T47D (cell line): ENCODE results near the gene EGFLAM.

Source experiments
- DNase-seq, 2 experiments: peaks; one replicate each; pipeline versions ENCODE4 v3.0.0 to v3.0.0-alpha.2; 2011 to 2012; ENCODE audit warnings: low read depth in 1 of 2, low spot score in 1 of 2
- JUND ChIP-seq: IDR thresholded peaks from 2 replicates; pipeline ENCODE4 v1.6.1; 2012; ENCODE audit warnings: low read depth
- in situ Hi-C: cut with HindIII; loops from 2 replicates; pipeline ENCODE4 v1.10.0; 2016; ENCODE audit warnings: low sequenced_read_pairs, low pct_unique_long_range_greater_than_20kb

Gene EGFLAM

DNA sequence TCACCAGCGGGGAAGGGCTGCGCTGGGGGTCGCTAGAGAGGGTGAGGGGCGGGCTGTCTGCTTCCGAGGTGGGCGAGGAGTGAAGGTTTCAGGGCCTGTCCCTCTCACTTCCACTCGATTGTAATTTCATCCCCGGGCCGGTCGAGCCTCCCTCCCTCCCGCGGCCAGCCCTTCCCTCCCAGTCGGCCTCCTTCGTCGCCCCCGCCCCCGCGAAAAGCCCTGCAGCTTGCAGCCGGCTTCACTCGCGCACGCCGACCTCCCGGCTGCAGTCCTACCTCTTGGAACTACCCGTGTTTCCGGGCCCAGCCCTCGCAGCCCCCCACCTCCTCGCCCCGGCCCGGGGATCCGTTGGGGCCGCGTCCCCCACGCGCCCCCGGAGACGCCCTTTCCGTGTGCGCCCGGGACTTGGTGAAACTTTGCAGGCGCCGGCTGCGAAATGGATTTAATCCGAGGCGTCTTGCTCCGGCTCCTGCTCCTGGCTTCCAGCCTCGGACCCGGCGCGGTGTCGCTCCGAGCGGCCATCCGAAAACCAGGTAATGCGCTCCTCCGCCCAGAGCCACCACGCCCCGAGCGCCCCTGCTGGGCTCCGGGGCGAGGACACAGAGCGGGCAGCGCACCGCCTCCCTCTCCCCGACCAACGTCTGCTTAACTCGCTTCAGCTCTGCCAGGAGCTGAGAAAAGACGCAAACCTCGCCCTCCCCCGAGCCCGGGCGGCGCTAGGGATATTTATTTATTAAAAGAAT, at the start of gene EGFLAM:
Gene EGFLAM (plus strand): TSS at position 241 of the 743 bp plus-strand sequence. CDS start 196 bp downstream, at position 437.
- peak; percentile 38 to 49 for DNase-seq
- in situ Hi-C loops: no loop called here
- TF ChIP-seq JUND: no peak

DNA sequence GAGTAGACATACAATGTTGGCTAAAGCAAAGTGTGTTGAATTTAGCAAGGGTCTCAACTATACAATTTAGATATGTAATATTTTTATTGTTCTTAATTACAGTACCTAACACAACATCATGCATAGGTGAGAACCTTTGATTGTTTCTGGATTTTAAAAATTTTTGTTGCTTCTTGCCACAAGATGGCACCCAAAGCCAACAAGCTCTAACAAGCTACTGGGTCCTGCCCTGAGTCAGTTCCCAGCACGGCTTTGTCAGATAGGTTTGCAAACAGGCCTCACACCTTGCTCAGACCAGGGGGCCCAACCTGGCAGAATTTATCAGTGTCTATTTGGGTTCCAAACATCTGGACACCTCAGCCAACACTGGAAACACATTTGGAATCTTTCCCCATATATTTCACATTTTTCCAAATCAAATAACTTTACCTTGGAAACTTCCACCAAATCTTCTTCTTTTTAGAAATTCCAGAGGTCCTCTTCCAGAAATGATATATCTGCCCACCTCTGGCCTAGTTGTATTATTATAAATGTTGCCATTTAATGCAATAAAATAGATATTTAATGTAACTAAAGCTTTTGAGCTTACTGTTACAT, 49.5 kb upstream of the EGFLAM start:
- in situ Hi-C loops: no loop called here
- no peak for TF ChIP-seq JUND
- peak; percentile 43 to 76 for DNase-seq

DNA sequence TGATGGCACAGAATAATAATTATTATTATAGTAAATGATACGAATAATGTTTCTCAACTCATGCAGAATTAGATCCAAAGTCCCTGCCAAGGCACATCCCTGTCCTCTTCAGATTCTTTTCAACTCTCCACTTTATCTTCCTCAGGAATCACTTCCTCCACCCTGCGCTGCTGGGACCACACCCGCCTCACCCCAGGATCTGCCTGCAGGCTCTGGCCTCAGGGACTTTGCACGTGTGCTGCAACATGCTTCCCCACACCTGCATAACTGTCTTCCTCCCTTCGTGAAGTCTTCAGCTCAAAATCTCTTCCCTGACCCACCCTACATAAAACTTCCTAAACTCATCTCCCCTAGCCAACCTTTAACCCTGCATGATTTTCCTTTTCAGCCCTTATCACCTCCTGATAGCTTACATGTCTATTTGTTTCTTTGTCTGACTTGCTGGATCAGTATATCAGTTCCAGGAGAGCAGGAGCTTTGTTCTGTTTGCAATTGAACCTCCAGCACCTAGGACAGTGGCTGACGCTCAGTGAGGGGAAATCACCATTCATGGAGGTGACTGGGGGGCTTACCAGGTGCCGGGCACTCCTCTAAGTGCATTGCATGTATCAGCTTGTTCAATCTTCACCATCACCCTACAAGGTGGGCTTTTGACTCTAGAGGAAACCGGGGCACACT, 47.5 kb upstream of the EGFLAM start:
- TF ChIP-seq JUND: no peak
- in situ Hi-C loops: no loop called here
- no peak for DNase-seq

- TF ChIP-seq JUND: no peak
- no peak for DNase-seq
- in situ Hi-C loops: no loop called here
These were observed 47.0 kb upstream of the EGFLAM start for GRCh38 chr5:38211354-38211710.

DNA sequence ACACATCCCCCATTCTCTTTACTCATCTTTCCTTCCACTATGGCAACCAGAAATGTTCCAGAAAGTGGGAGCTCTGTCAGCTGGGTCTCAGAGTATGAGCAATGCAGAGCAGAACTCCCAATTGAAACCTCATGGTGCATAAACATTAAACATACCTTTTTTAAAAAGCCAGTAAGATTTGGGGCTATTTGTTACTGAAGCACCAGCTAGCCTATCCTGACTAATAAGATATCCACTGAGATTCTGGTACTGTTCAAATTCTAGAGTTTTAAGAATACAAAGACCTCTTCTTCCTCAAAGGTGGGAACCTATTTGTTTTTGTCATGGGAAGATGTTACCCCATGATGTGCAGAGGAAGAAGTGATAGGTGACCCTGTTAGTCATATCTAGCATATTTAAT, 46.1 kb upstream of the EGFLAM start:
- in situ Hi-C loops: no loop called here
- no peak for DNase-seq
- no peak for TF ChIP-seq JUND

GRCh38 chr5:38226091-38226490, 32.3 kb upstream of the EGFLAM start:
- DNase-seq: no peak
- no peak for TF ChIP-seq JUND
- in situ Hi-C loops: no loop called here

GRCh38 chr5:38228914-38229313, 29.4 kb upstream of the EGFLAM start:
- no peak for TF ChIP-seq JUND
- no peak for DNase-seq
- in situ Hi-C loops: no loop called here

- no peak for TF ChIP-seq JUND
- in situ Hi-C loops: no loop called here
- DNase-seq: no peak
These were observed 23.6 kb upstream of the EGFLAM start for GRCh38 chr5:38234737-38235136.

DNA sequence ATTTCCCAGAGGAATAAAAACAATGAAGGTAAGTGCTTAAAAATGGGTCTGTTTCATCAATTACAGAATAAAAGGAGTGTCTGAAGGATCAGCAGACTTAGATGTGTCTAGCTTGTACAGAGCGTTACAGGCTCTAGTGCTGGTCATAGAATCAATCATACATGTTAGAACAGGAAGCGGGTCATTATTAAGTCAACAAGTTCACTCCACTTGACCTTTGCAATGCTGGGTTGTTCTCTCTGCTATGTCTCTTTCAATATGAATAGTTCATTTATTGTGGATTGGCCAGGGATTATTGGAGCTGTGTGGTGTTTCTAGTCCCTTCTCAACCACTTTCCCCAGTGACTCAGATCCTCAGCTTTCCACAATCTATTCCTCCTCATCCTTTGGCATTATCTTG, 20.7 kb upstream of the EGFLAM start:
- no peak for DNase-seq
- in situ Hi-C loops: no loop called here

DNA sequence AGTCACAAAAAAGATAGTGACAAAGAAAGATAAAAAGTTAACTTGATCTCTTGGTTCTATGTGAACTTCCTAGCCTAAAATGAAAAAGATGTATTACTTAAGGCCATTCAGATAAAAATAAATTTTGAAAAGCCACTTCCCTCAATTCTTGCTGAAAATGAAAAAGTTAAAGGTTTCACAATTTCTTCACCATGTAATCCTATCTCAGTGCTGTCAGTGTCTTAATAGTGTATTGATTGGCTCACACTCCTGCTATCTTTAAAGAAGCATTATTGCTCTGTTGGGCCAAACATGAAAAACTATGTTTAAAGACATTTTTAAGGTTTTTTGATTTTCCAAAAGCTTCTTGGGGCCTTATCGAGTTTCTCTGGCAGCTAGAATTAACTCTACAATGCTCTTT, 18.1 kb upstream of the EGFLAM start:
- in situ Hi-C loops: no loop called here
- no peak for DNase-seq
- no peak for TF ChIP-seq JUND

More for the DNA sequence above, 20.7 kb upstream of the EGFLAM start:
- no peak for TF ChIP-seq JUND

GRCh38 chr5:38241655-38242054, 16.7 kb upstream of the EGFLAM start:
- no peak for TF ChIP-seq JUND
- no peak for DNase-seq

GRCh38 chr5:38245307-38245706, 13.1 kb upstream of the EGFLAM start:
- DNase-seq: no peak
- no peak for TF ChIP-seq JUND
- in situ Hi-C loops: no loop called here

More at GRCh38 chr5:38241655-38242054, 16.7 kb upstream of the EGFLAM start:
- in situ Hi-C loops: no loop called here

GRCh38 chr5:38249301-38249700, 9.1 kb upstream of the EGFLAM start:
- in situ Hi-C loops: no loop called here
- no peak for DNase-seq
- no peak for TF ChIP-seq JUND
